KOPT-K1 (cell line): ENCODE data around the gene DEFB115.
"Not testable (repeated sequence)": the region's sequence is repeated elsewhere in the genome, so short reads cannot be mapped to it uniquely, and the experiment has no call there.

Experiments used
- H3K27ac ChIP-seq: fragments of 200-600 bp; sonication (generic); 2 replicates; pipeline ENCODE4 v1.5.1; 2016; ENCODE audit warnings: antibody characterized with exemption, mild to moderate bottlenecking, low read depth, low read length; ENCODE audit not compliant: poor library complexity, severe bottlenecking
- H3K36me3 ChIP-seq: fragments of 200-600 bp; sonication (generic); 2 replicates; pipeline ENCODE4 v1.5.1; 2017; ENCODE audit warnings: antibody characterized with exemption, mild to moderate bottlenecking, low read length, moderate library complexity; ENCODE audit not compliant: insufficient read depth
- H3K9me3 ChIP-seq: fragments of 200-600 bp; sonication (generic); 2 replicates; pipeline ENCODE4 v1.5.1; 2017; ENCODE audit warnings: antibody characterized with exemption, low read length, mild to moderate bottlenecking; ENCODE audit not compliant: insufficient read depth, poor library complexity, severe bottlenecking

The DEFB115 gene

GRCh38 chr20:31257364-31257763 is at the start of gene DEFB115:
Gene DEFB115 (plus strand): TSS chr20:31257664. CDS start chr20:31257664, 0 bp downstream.
- Histone ChIP-seq H3K36me3 (no peaks in the 10 kb centered on the region), H3K27ac (no peak within 1 kb of the TSS), H3K9me3 (no peaks in the 10 kb centered on the region)

GRCh38 chr20:31236953-31237352 is 20.5 kb upstream of the DEFB115 start:
- Histone ChIP-seq H3K36me3 (no peaks in the 10 kb centered on the region), H3K9me3 (peaks cover 100% of the 10 kb centered on the region), H3K27ac (no peak overlapping the region)

- no peaks in the 10 kb centered on the region for H3K36me3 ChIP-seq
- peaks cover 100% of the 10 kb centered on the region for H3K9me3 ChIP-seq
Measured at GRCh38 chr20:31237763-31238162, 19.7 kb upstream of the DEFB115 start.

GRCh38 chr20:31239139-31239538 is 18.3 kb upstream of the DEFB115 start:
- no peaks in the 10 kb centered on the region for H3K36me3 ChIP-seq
- H3K27ac ChIP-seq, result no peak overlapping the region
- peaks cover 100% of the 10 kb centered on the region for H3K9me3 ChIP-seq

More at GRCh38 chr20:31237763-31238162, 19.7 kb upstream of the DEFB115 start:
- H3K27ac ChIP-seq, result no peak overlapping the region

GRCh38 chr20:31256959-31257358 is 505 bp upstream of the DEFB115 start:
- Histone ChIP-seq H3K27ac (no peak overlapping the region), H3K36me3 (no peaks in the 10 kb centered on the region), H3K9me3 (no peaks in the 10 kb centered on the region)

GRCh38 chr20:31260326-31260932 is 3.0 kb downstream of the DEFB115 start:
- Histone ChIP-seq H3K9me3 (no peaks in the 10 kb centered on the region), H3K36me3 (no peaks in the 10 kb centered on the region), H3K27ac (no peak overlapping the region)

- Histone ChIP-seq H3K9me3 (peaks cover 15% of the 10 kb centered on the region), H3K36me3 (no peaks in the 10 kb centered on the region), H3K27ac (no peak overlapping the region)
Measured at GRCh38 chr20:31274441-31274840, 17.0 kb downstream of the DEFB115 start.

GRCh38 chr20:31278178-31278577 is 20.7 kb downstream of the DEFB115 start:
- no peaks in the 10 kb centered on the region for H3K36me3 ChIP-seq
- H3K9me3 ChIP-seq, result no peaks in the 10 kb centered on the region
- H3K27ac ChIP-seq, result no peak overlapping the region

GRCh38 chr20:31284964-31285363 is 27.5 kb downstream of the DEFB115 start:
- not testable (repeated sequence) for H3K36me3 ChIP-seq, H3K9me3 ChIP-seq

GRCh38 chr20:31308535-31309162 is 51.2 kb downstream of the DEFB115 start, which contains the start of gene DEFB116:
Gene DEFB116 (minus strand): TSS chr20:31308585. CDS start chr20:31308585, 0 bp downstream.
- Histone ChIP-seq H3K9me3 (no peaks in the 10 kb centered on the region), H3K27ac (no peak within 1 kb of the TSS), H3K36me3 (no peaks in the 10 kb centered on the region)

More at GRCh38 chr20:31284964-31285363, 27.5 kb downstream of the DEFB115 start:
- H3K27ac ChIP-seq, result not testable (repeated sequence)
